Osteocyte (in vitro differentiated cells): ENCODE data around the gene NFIA. TPM values are rescaled to one million over a fixed set of nuclear protein-coding genes. Genes with fewer than 3 reads are reported as not detected.

Experiments used
- DNase-seq: peaks from one replicate; pipeline ENCODE4 v3.0.0; 2021; ENCODE audit warnings: mixed read lengths; ENCODE audit not compliant: unreplicated experiment; ENCODE audit errors: extremely low spot score
- H3K27ac Mint-ChIP-seq: one replicate; pipeline ENCODE4 v1.8.0; 2021; ENCODE audit warnings: mild to moderate bottlenecking, mixed read lengths; ENCODE audit not compliant: unreplicated experiment
- H3K27me3 Mint-ChIP-seq: one replicate; pipeline ENCODE4 v1.8.0; 2021; ENCODE audit warnings: mixed read lengths; ENCODE audit not compliant: unreplicated experiment
- H3K36me3 Mint-ChIP-seq: one replicate; pipeline ENCODE4 v1.8.0; 2021; ENCODE audit warnings: mixed read lengths; ENCODE audit not compliant: unreplicated experiment
- H3K4me1 Mint-ChIP-seq: one replicate; pipeline ENCODE4 v1.8.0; 2021; ENCODE audit warnings: mixed read lengths; ENCODE audit not compliant: unreplicated experiment
- H3K4me3 Mint-ChIP-seq: one replicate; pipeline ENCODE4 v1.8.0; 2021; ENCODE audit warnings: mild to moderate bottlenecking, moderate library complexity, mixed read lengths; ENCODE audit not compliant: unreplicated experiment
- H3K9me3 Mint-ChIP-seq: one replicate; pipeline ENCODE4 v1.8.0; 2021; ENCODE audit warnings: mixed read lengths; ENCODE audit not compliant: unreplicated experiment
- total RNA-seq: library from RNA; stranded (reverse); gene quantifications from 2 replicates; pipeline ENCODE4 v1.2.1, GENCODE V29; 2021
- TF ChIP-seq, protein P1 (sequence below): fragments of 200-600 bp; sonication (generic); IDR thresholded peaks from 2 replicates; pipeline ENCODE4 v1.5.0; 2021; ENCODE audit warnings: antibody characterized with exemption, mild to moderate bottlenecking, moderate library complexity

NFIA gene
- total RNA-seq, 1 donor from 2014 or later = 46.7 TPM

GRCh38 chr1:61287734-61288133 is 205.4 kb downstream of the NFIA start:
- H3K27ac Mint-ChIP-seq = peak overlapping the region; percentile 81
- H3K9me3 Mint-ChIP-seq = no peaks in the 10 kb centered on the region
- DNase-seq = no peak
- no peaks in the 10 kb centered on the region for H3K27me3 Mint-ChIP-seq
- peaks cover 8% of the 10 kb centered on the region for H3K36me3 Mint-ChIP-seq
- H3K4me1 Mint-ChIP-seq = peaks cover 44% of the 10 kb centered on the region
- TF ChIP-seq, protein P1, sequence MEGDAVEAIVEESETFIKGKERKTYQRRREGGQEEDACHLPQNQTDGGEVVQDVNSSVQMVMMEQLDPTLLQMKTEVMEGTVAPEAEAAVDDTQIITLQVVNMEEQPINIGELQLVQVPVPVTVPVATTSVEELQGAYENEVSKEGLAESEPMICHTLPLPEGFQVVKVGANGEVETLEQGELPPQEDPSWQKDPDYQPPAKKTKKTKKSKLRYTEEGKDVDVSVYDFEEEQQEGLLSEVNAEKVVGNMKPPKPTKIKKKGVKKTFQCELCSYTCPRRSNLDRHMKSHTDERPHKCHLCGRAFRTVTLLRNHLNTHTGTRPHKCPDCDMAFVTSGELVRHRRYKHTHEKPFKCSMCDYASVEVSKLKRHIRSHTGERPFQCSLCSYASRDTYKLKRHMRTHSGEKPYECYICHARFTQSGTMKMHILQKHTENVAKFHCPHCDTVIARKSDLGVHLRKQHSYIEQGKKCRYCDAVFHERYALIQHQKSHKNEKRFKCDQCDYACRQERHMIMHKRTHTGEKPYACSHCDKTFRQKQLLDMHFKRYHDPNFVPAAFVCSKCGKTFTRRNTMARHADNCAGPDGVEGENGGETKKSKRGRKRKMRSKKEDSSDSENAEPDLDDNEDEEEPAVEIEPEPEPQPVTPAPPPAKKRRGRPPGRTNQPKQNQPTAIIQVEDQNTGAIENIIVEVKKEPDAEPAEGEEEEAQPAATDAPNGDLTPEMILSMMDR = peak; percentile 6
- no peak overlapping the region for H3K4me3 Mint-ChIP-seq

- DNase-seq = no peak
- TF ChIP-seq, protein P1 = no peak
- Mint-ChIP-seq H3K36me3 (peaks cover 8% of the 10 kb centered on the region), H3K4me3 (no peak overlapping the region), H3K4me1 (peaks cover 58% of the 10 kb centered on the region), H3K27me3 (no peaks in the 10 kb centered on the region), H3K27ac (no peak overlapping the region), H3K9me3 (no peaks in the 10 kb centered on the region)
These were observed 207.1 kb downstream of the NFIA start for GRCh38 chr1:61289232-61290098.

DNA sequence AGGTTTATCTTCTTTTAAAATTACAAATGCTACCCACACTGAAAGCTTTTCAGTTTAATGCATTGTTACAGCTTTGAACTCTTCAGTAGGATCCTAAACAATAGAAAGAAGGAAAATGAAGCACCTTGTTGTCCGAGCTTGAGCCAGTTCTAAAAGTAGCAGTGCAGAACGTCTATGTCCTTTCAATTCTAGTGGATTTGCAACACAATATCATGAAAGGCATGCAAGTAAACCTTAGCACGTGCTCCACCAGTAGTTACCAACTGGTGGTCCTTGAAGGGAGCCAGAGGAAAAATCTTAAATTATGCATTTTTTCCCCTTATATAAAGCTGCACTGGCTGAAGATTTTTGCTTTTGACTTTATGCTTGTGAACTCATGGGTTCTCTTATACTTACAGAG is 208.2 kb downstream of the NFIA start:
- no peak for DNase-seq
- Mint-ChIP-seq H3K4me3 (no peak overlapping the region), H3K27me3 (no peaks in the 10 kb centered on the region), H3K4me1 (peaks cover 55% of the 10 kb centered on the region), H3K27ac (no peak overlapping the region), H3K36me3 (peaks cover 8% of the 10 kb centered on the region), H3K9me3 (no peaks in the 10 kb centered on the region)
- TF ChIP-seq, protein P1 = no peak

GRCh38 chr1:61293197-61293596 is 210.8 kb downstream of the NFIA start:
- Mint-ChIP-seq H3K4me3 (no peak overlapping the region), H3K36me3 (peaks cover 12% of the 10 kb centered on the region), H3K9me3 (peaks cover 5% of the 10 kb centered on the region), H3K27ac (peak overlapping the region; percentile 5), H3K27me3 (no peaks in the 10 kb centered on the region), H3K4me1 (peaks cover 42% of the 10 kb centered on the region)
- DNase-seq = no peak
- TF ChIP-seq, protein P1 = no peak

GRCh38 chr1:61293986-61294504 is 211.7 kb downstream of the NFIA start:
- DNase-seq = no peak
- Mint-ChIP-seq H3K36me3 (peaks cover 12% of the 10 kb centered on the region), H3K27me3 (no peaks in the 10 kb centered on the region), H3K4me3 (no peak overlapping the region), H3K27ac (no peak overlapping the region), H3K4me1 (peaks cover 41% of the 10 kb centered on the region), H3K9me3 (peaks cover 5% of the 10 kb centered on the region)
- TF ChIP-seq, protein P1 = no peak
